Suprapubic skin (tissue), 4 donors: Measurements from ENCODE around the gene INSYN2B.

Experiments used
- EP300 ChIP-seq: sonication (generic); formaldehyde crosslinking; IDR thresholded peaks from one replicate; pipeline ENCODE4 v1.6.1; 2017; ENCODE audit warnings: antibody characterized with exemption
- POLR2A ChIP-seq, 2 donors: fragments of 450-650 bp; IDR thresholded peaks; one replicate each; pipeline ENCODE4 v1.6.1; 2017; ENCODE audit warnings: antibody characterized with exemption in 2 of 2, mild to moderate bottlenecking in 2 of 2, moderate library complexity in 2 of 2
- POLR2AphosphoS5 ChIP-seq, 3 donors: sonication (generic); formaldehyde crosslinking; IDR thresholded peaks; one replicate each; pipeline ENCODE4 v1.6.1; 2017; ENCODE audit warnings: antibody characterized with exemption in 3 of 3
- TF ChIP-seq, protein P1 (sequence below), 2 donors: fragments of 200-600 bp in 1 of 2; fragments of 450-650 bp in 1 of 2; sonication (generic) in 1 of 2; IDR thresholded peaks; one replicate each; pipeline ENCODE4 v1.5.1; 2016 to 2019; ENCODE audit warnings: antibody characterized with exemption in 2 of 2, mild to moderate bottlenecking in 1 of 2, moderate library complexity in 1 of 2

DNA sequence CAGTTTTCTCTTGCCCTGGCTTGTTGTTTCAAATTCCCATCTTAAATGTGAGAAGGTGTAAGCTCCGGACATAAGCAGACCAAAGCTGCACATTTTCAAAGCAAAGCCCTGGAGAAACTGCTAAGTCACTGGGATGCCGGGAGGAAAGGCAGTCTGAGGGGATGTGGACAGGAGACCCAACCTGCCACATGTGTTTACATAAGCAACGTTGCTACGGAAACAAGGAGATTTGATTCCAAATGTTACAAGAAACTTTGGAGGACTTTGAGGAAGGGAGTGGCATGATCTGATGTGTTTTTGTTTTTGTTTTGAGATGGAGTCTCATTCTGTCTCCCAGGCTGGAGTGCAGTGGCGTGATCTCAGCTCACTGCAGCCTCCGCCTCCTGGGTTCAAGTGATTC lies 25.7 kb upstream of the INSYN2B start:
- TF ChIP-seq, protein P1, sequence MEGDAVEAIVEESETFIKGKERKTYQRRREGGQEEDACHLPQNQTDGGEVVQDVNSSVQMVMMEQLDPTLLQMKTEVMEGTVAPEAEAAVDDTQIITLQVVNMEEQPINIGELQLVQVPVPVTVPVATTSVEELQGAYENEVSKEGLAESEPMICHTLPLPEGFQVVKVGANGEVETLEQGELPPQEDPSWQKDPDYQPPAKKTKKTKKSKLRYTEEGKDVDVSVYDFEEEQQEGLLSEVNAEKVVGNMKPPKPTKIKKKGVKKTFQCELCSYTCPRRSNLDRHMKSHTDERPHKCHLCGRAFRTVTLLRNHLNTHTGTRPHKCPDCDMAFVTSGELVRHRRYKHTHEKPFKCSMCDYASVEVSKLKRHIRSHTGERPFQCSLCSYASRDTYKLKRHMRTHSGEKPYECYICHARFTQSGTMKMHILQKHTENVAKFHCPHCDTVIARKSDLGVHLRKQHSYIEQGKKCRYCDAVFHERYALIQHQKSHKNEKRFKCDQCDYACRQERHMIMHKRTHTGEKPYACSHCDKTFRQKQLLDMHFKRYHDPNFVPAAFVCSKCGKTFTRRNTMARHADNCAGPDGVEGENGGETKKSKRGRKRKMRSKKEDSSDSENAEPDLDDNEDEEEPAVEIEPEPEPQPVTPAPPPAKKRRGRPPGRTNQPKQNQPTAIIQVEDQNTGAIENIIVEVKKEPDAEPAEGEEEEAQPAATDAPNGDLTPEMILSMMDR (IDR thresholded peaks at IDR 0.05), result no peak
- TF ChIP-seq POLR2A (IDR thresholded peaks at IDR 0.05), result no peak
- TF ChIP-seq EP300, result no peak
- no peak for TF ChIP-seq POLR2AphosphoS5 (IDR thresholded peaks at IDR 0.05)
